GM18526 (cell line): ENCODE measurements around the gene MTFR2.

ENCODE experiments used
- POLR2A ChIP-seq: IDR thresholded peaks from 3 replicates; pipeline ENCODE4 v1.6.1; 2011; ENCODE audit not compliant: insufficient read length; ENCODE audit errors: extremely low read depth

Gene MTFR2

DNA sequence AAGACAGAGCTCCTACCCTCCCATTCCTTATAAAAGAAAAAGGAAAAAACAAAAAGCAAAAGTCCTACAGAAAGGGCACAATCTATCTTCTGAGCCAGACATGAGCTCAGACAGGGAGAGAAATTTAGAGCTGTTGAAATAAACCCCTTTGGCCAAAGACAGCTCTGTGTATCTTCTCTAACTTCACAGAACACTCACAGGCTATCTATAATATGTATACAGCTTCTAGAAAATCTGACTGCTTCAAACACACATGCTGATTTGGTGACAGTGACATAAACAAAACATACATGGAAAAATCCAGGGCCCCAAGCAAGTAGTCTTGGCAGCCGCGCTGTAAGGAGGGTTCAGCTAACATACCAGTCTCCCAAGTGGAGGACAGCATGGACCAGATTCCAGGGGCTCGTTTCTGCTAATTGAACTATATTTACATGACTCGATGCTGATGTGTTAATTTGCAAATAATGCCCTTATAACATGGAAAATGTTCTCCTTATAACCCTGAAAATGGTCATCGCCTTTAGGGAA is 37.0 kb downstream of the MTFR2 start:
- TF ChIP-seq POLR2A: no peak

GRCh38 chr6:136212608-136213007 is 37.5 kb downstream of the MTFR2 start:
- no peak for TF ChIP-seq POLR2A

GRCh38 chr6:136210398-136211165 is 39.5 kb downstream of the MTFR2 start:
- no peak for TF ChIP-seq POLR2A

DNA sequence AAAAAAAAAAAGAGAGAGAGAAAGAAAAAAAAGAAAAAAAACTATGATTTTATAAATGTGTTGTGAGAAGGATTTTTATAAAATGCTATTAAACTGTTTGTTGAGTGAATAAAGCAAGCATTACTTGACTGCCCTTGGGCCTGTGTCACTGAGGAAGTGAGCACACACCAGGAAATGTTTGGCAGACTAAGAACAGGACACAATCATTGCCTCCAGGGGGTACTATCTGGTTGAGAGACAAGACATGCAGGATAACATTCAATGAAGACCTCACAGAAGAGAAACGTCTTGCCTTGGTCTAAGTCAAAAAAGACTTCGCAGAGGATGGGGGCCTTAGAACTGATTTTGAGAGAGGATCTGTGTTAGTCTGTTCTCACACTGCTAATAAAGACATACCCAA is 40.6 kb downstream of the MTFR2 start:
- no peak for TF ChIP-seq POLR2A

GRCh38 chr6:136208783-136209182 is 41.3 kb downstream of the MTFR2 start:
- no peak for TF ChIP-seq POLR2A

GRCh38 chr6:136201732-136202131 is 48.4 kb downstream of the MTFR2 start:
- no peak for TF ChIP-seq POLR2A

GRCh38 chr6:136192902-136193301 is 57.2 kb downstream of the MTFR2 start:
- TF ChIP-seq POLR2A: no peak

DNA sequence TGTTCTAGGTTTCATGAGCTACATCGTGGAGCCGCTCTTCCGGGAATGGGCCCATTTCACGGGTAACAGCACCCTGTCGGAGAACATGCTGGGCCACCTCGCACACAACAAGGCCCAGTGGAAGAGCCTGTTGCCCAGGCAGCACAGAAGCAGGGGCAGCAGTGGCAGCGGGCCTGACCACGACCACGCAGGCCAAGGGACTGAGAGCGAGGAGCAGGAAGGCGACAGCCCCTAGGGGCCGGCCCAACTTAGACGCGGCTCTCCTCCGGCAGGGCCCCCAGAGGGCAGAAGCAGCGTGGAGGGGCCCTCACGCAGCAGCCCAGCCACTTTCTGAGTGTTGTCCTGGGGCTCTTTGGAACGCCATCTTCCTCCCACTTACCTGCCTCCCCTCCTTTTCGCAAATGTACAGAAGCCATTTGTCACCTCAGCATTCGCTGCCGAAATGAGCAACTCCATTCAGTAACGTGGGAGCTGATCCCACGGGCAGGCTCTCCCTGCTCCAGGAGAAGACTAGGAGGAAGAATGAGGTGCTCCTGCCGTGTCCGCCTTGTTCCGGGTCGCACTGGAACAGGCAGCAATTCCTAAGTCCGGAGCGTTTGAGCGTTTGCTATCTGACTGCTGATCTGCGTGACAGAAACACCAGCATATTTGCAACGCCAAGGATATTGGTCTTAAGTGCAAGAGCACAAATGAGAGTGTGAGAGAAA is 58.4 kb downstream of the MTFR2 start:
- TF ChIP-seq POLR2A: no peak

GRCh38 chr6:136189104-136189503 is 61.0 kb downstream of the MTFR2 start:
- TF ChIP-seq POLR2A: no peak

GRCh38 chr6:136188486-136188885 is 61.6 kb downstream of the MTFR2 start:
- no peak for TF ChIP-seq POLR2A

GRCh38 chr6:136186363-136186762 is 63.7 kb downstream of the MTFR2 start:
- no peak for TF ChIP-seq POLR2A

DNA sequence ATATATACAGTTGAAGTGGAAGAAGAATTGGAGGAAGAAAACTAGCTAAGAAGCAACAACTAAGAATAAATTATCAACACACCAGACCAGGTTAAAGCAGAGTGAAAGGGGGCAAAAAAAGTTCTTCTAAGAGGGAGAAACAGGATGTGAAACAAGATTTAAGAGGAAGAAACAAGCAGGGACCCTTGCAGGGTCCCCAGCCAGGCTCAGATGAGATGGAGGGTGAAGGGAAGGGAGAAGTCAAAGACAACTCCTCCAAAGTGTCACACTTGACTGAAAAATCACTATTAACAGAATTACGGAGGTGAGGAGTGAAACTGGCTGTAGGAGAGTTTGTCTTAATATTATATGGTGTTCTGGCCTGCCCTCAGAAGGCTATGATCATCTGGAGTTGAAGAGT is 65.4 kb downstream of the MTFR2 start:
- TF ChIP-seq POLR2A: no peak

DNA sequence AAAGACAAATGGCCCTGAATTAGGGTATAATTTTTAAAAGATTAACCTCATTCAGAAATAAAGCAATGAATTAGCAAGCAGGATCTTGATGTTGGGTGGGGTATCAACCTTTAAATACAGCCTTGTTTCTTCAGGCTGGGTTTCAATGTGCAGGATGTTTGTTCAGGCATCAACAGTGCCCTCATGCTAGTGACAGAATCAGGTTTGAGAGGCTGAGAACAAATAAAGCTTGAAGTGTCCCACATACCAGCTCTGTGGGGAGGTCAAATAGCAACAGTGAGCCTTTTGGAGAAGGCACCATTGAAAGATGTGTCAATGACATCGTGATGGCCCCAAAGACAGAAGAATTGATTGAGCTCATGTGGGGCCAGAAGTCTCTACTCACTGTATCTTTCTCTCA is 68.2 kb downstream of the MTFR2 start:
- no peak for TF ChIP-seq POLR2A

DNA sequence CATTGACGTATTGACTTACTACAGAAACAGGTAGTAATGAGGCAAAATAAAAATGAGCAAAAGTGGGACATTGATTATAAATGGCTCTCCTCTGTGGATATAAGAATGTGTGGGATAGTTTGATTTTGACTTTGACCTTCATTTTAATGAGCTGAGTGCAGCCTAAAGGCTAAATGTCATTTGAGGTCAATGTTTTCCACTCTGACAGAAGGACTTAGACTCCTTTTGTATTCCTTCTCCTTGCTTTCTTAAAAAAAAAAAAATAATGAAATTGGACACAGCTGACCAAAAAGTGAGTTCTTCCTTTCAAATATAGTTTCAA is 68.6 kb downstream of the MTFR2 start:
- TF ChIP-seq POLR2A: no peak
